Epithelial cell of proximal tubule (primary cell): ENCODE results near the gene TMEM88. TPM values are rescaled to one million over a fixed set of nuclear protein-coding genes. Genes with fewer than 3 reads are reported as not detected.
A peak's percentile ranks its signal among the peaks of the same experiment; 100 is the strongest.
"Not testable (repeated sequence)": the region's sequence is repeated elsewhere in the genome, so short reads cannot be mapped to it uniquely, and the experiment has no call there.

ENCODE experiments used
- DNase-seq: peaks from one replicate; pipeline ENCODE4 v3.0.0-alpha.2; 2011; ENCODE audit warnings: low read depth
- H3K4me3 ChIP-seq: 2 replicates; pipeline ENCODE4 v1.5.1; 2011; ENCODE audit warnings: low read depth, mild to moderate bottlenecking, low read length
- total RNA-seq: library from RNA; depleted of rRNA; stranded (reverse); fragments of >200 nt; gene quantifications from 2 replicates; pipeline ENCODE4 v1.2.3, GENCODE V29; 2015
- TF ChIP-seq, protein P1 (sequence below): conservative IDR thresholded peaks from 2 replicates; pipeline ENCODE4 v1.5.1; 2012; ENCODE audit warnings: low read depth, mild to moderate bottlenecking, low read length

Gene TMEM88, protein sequence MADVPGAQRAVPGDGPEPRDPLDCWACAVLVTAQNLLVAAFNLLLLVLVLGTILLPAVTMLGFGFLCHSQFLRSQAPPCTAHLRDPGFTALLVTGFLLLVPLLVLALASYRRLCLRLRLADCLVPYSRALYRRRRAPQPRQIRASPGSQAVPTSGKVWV
- total RNA-seq: 7.3 and 19.8 TPM in 2 replicates

DNA sequence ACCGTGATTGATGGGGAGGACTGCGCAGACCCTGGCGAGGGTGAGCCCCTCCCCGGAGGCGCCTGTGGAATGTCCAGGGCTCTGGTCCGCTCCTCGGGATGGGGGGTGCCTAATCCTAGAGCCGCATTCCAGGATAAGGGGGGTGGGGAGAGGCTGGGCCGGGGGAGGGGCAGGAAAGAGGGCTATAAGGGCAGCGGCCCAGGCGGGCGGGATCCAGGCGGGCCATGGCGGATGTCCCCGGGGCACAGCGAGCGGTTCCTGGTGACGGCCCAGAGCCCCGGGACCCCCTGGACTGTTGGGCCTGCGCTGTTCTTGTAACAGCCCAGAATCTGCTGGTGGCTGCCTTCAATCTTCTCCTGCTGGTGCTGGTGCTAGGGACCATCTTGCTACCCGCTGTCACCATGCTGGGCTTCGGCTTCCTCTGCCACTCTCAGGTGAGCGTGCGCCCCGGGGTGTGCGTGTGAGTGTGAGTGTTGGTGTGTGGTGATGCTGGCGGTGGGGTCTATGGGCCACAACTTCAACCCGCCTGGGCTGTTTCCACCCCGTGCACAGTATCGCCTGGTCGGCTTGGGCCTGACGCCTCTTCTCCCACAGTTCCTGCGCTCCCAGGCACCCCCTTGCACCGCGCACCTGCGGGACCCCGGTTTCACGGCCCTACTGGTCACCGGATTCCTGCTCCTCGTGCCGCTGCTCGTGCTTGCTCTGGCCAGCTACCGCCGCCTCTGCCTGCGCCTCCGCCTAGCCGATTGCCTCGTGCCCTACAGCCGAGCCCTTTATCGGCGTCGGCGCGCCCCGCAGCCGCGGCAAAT is at the start of gene TMEM88:
Gene TMEM88 (plus strand): TSS at position 216 of the 809 bp plus-strand sequence. CDS start 9 bp downstream, at position 225.
- TF ChIP-seq, protein P1, sequence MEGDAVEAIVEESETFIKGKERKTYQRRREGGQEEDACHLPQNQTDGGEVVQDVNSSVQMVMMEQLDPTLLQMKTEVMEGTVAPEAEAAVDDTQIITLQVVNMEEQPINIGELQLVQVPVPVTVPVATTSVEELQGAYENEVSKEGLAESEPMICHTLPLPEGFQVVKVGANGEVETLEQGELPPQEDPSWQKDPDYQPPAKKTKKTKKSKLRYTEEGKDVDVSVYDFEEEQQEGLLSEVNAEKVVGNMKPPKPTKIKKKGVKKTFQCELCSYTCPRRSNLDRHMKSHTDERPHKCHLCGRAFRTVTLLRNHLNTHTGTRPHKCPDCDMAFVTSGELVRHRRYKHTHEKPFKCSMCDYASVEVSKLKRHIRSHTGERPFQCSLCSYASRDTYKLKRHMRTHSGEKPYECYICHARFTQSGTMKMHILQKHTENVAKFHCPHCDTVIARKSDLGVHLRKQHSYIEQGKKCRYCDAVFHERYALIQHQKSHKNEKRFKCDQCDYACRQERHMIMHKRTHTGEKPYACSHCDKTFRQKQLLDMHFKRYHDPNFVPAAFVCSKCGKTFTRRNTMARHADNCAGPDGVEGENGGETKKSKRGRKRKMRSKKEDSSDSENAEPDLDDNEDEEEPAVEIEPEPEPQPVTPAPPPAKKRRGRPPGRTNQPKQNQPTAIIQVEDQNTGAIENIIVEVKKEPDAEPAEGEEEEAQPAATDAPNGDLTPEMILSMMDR: no peak
- peak within 1 kb of the TSS; percentile 95 for H3K4me3 ChIP-seq

DNA sequence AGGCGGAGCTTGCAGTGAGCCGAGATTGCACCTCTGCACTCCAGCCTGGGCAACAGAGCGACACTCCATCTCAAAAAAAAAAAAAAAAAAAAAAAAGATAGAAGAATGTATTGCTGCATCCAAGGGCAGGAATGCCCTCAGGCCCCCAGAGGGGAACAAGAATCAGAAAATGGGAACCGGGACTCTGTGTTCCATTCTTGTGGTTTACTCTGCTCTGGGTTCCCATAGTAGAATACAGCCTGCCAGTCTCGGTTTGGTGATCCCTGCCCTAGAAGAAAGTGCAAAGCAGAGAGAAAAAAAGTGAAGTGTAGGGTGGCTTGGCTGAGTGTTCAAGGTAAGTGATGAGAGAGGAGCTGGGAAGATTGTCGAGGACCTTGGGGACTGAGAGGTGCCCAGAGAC is 48.3 kb upstream of the TMEM88 start:
- DNase-seq: no peak
- H3K4me3 ChIP-seq: no peak overlapping the region

More for the DNA sequence above, at the start of gene TMEM88:
- no peak for DNase-seq

DNA sequence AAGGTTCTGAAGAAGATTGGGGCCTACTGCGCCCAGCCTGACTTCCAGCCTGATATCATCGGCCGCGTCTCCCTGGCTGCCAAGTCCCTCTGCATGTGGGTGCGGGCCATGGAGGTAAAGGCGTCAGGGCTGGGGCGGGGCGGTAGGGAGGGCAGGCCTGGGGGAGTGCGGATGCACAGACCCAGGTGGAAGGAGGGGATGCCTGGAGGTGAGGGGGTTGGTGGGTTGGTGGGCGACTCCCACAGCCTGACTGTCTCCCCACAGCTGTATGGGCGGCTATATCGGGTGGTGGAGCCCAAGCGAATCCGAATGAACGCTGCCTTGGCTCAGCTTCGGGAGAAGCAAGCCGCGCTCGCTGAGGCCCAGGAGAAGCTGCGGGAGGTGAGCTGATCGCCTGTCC is 47.7 kb upstream of the TMEM88 start:
- TF ChIP-seq, protein P1: no peak
- DNase-seq: no peak
- no peak overlapping the region for H3K4me3 ChIP-seq

More for the DNA sequence above, 48.3 kb upstream of the TMEM88 start:
- TF ChIP-seq, protein P1: no peak

DNA sequence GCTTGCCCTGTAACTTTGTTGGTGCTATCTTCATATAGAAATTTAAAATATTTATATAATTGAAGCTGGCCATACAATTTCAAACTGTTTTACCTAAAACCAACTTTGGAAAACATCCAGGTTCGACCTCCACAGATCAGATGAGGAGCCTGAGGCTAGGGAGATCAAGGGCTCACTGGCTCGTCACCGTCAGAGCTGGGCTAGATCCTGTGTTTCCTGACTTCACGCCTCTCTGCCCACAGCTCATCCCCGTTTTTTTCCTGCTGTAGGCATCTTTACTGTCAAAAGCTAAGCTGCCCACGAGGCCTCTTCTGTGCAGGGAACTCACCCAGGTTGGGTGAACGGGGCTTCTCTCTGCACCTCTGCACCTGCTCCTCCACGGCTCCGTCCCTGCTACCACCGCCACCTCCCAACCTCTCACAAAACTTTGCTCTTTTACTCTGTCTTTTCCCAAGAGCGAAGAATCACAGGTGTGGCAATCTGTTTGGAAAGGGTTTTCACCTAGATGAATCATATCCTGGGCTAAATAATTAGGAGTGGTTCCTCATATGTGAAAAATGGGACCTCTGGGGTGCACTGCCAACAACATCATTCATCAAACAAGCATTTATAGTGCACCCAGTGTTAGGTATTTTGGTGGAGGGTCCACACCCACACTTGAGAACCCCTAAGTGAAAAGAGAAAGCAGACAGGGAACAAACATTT is 45.6 kb upstream of the TMEM88 start:
- TF ChIP-seq, protein P1: no peak
- no peak overlapping the region for H3K4me3 ChIP-seq
- no peak for DNase-seq

DNA sequence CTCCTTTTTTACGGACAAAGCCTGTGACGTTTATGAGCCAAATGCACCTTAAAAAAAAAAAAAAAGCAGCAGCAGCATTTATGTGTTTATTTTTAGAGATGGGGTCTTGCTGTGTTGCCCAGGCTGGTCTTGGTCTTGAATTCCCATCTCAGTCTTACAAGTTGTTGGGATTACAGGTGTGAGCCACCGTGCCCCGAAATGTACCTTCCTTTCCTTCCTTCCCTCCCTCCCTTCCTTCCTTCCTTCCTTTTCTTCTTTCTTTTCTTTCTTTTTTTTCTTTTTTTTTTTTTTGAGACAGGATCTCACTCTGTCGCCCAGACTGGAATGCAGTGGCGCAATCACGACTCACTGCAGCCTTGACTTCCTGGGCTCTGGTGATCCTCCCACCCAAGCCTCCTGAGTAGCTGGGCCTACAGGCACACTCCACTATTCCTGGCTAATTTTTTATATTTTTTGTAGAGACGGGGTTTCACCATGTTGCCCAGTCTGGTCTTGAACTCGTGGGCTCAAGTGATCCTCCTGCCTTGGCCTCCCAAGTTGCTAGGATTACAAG is 45.0 kb upstream of the TMEM88 start:
- not testable (repeated sequence) for DNase-seq, H3K4me3 ChIP-seq

DNA sequence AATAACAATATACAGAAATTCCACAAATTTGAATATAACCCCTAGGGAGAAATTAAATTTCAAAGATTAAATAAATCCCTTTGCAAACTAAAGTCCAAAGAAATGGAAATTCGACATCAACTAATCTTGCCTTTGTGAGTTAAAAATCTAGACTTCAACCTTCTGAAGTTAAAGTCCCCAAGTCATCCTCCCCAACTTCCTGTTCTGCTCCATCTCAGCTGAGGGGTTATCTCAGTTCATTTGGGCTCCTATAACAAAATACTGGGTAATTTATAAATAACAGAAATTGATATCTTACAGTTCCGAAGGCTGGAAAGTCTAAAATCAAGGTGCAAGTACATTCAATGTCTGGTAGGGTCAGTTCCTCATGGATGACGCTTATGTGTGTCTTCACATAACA is 43.6 kb upstream of the TMEM88 start:
- DNase-seq: no peak
- no peak overlapping the region for H3K4me3 ChIP-seq
- TF ChIP-seq, protein P1: no peak

DNA sequence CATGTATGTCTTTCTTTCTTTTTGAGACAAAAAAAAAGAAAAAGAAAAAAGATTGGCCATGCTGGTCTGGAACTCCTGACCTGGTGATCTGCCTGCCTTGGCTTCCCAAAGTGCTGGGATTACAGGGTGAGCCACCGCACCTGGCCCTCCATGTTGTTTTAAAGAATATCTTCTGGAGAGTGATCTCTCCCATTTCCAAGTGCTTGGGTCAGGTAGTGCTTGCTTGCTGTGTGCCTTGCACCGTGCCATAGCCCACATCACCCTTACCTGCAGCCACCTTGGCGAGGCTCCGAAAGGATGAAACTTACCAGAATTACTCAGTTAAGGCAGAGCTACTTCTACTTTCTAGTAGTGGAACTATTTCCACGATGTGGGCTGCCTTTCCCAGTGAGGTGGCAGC is 39.9 kb upstream of the TMEM88 start:
- TF ChIP-seq, protein P1: no peak
- H3K4me3 ChIP-seq: no peak overlapping the region

More for the DNA sequence above, 39.9 kb upstream of the TMEM88 start:
- DNase-seq: no peak
